HG02623 (cell line): ENCODE measurements around the gene SLC4A7.
"Not testable (repeated sequence)": the region's sequence is repeated elsewhere in the genome, so short reads cannot be mapped to it uniquely, and the experiment has no call there.

Source experiments
- ATAC-seq: cut with Tn5 transposase; IDR thresholded peaks from one replicate; pipeline ENCODE4 v1.9.1; 2021; ENCODE audit warnings: moderate library complexity; ENCODE audit not compliant: unreplicated experiment

The SLC4A7 gene

GRCh38 chr3:27366062-27366591, 118.1 kb downstream of the SLC4A7 start:
- ATAC-seq = no peak

DNA sequence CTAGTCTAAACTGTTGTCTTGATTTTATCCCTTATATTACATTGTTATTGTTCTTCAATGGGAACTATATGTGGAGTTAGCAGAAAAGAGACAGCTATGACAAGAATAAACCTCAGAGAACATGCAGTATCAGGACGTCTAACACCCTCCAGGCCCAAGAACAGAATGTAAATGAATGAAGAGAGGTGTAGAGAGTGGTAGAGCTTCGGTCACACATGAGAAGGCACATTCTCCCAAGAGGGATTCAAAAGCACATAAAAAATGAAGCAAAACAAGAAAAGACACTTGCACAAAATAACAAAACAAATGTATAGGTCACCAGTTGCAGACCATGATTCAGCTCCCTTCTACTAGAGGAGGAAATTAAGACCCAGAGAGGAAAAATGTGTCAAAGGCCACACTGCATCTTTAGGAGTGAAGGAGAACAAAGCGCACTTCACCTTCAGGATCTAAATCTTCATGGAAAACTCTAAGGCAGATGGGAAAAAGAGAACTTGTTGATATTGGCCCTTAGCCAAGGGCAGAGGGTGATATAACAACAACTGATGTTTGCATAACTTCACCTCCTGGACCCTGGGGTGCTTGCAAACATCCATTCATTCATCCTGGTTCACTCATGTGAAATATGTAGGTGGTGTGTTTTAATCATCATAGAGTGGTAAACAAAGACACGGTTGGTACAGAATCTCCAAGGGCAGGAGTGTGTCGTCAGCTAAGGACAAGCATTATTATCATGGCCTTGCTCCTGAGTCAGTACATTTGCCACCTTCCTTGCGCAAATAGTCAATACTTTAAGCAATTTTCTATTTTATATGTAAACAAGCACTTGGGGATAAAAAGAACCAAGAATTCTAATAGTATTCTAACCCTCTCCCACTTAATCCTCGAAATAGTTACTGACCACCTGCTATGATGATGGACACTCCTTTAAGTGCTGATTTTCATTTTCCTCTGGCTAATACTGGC, 123.8 kb downstream of the SLC4A7 start:
- ATAC-seq = no peak

DNA sequence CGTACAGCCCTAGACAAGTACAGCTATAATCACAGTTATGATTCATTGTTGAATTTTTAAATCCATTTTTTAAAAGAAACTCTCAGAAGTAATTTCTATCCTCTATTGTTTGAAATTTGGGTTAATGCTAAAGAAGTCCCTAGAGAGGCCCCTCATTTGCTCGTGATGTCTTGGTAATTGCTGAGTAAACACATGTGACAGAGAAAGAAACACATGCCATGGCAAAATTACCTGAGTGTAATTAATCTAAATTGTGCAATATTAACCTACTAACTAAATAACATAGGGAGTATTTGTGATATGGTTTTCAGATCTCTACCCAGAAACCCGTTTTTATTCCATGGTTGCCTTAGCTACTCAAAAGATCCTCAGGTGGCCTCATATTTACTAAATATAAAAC, 125.8 kb downstream of the SLC4A7 start:
- ATAC-seq = no peak

GRCh38 chr3:27357665-27358258, 126.4 kb downstream of the SLC4A7 start:
- peak; percentile 82 for ATAC-seq

DNA sequence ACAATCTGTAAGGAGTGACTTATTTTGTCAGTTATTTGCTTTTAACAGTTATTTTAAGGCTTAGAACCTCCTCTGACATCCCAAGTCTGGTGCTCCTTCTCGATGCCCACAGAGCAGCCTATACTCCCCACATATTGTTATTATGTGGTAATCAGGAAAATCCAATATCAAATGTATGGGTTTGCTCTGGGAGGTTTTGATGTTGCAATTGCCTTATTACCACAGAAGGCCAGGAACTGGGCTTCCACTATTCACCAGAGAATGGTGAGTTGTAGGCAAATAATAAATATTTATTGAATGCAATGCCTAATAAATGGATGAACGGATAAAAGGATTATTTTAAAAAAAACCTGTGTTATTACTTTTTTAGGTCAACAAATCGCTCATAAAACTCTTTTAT, 127.2 kb downstream of the SLC4A7 start:
- ATAC-seq = no peak

DNA sequence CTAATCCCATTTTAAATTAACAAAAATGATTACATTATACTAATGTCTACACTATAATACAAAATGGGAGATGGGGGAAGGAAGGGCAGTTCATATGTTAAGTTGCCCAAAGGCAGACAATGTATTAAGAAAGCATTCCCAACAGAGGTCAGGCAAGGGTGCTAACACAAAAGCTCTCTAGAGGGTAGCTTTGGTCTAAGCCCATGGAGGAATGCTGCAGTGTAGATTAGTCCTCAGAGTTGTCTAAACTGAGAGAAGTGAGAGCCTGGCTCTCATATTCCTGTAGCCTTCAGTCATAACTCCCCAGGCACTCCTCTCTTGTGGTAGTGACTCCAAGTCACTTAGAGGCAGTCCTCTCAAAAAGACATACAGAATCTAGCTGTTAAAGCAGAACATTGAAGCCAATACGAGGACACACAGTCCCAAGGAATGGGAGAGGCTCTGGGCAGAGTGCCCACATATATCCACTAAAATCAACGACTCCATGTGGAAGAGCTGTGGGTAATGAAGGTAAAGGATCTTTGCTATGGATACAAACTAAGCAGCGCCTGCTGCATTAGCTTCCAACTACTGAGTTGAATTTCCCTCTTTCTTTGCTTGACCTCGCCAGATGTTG, 129.5 kb downstream of the SLC4A7 start:
- no peak for ATAC-seq

DNA sequence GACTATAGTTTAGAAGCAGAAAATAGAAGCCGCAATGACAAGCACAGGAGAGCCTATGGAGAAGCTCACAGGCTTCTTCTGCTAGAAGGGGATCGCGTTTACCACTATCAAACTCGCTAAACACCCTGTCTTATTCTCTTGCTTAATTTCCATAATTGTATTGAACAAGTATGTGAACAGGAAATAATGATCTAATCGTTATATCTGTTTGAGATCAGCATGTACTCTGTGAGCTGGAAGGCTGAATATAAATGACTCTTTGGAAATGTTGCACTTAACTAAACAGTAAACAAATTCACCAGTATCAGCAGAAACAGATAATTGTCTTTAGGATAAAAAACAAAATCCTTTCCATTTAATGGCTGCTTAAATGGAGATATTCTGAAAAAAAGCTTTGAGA, 130.0 kb downstream of the SLC4A7 start:
- ATAC-seq = no peak

- no peak for ATAC-seq
These were observed 131.0 kb downstream of the SLC4A7 start for GRCh38 chr3:27353221-27353620.

DNA sequence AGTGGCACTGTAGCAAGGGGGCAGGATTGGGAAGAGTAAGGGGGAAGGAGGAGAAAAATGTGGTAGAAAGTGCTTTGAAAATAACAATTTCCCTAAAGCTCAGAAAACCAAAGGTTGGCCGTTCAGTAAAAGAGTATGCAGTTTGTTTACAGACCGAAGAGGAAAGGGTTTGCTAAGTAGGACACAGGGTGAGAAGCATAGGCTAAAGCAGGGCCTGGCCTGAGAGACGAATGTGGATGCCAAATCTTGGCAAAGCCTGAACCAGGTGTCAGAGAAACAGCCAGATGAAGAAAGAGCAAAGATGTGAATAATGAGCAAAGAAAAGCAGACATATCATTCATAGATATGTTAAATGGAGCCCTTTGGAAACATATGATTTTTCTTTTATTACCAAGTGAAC, 132.1 kb downstream of the SLC4A7 start:
- no peak for ATAC-seq

- peak; percentile 71 for ATAC-seq
These were observed 134.4 kb downstream of the SLC4A7 start for GRCh38 chr3:27349832-27350231.

DNA sequence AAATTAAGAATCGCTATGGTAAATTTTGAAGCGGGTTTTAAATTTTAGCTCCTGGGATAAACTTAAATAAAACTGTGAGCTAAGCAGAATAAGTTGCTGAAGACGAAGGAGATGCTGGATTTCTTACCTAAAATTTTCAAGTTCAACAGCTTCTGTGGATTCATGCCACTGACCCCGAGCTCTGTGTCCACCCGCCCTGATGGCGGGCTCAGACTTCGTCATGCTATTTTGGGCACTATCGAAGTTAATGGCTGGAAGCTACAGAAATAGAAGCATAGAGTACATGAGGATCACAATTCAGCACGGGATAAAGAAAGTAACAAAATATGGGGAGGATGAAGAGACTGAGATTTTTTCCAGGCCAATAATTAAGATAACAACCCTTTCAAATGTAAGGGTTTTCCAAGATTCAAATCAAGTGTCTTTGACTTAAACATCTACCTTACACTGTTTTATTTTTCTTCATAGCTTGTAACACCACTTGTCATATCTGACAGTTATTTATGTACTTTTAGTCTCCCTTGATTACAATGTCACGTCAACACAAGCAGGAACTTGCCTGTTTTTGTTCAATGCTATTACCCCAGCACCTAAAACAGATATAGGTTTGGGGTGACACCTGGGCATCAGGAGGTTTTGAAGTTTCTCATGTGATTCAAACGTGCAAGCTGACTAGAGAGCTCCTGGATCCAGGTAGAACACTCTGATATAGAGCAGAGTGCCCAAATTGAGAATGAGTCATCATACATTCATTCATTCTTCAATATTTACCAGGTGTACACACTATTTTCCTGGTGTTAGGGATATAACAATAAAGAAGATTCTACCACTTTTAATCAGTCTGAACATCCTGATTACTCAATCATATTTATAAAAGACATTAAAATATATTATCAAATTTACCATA, 138.0 kb downstream of the SLC4A7 start:
- ATAC-seq = no peak

DNA sequence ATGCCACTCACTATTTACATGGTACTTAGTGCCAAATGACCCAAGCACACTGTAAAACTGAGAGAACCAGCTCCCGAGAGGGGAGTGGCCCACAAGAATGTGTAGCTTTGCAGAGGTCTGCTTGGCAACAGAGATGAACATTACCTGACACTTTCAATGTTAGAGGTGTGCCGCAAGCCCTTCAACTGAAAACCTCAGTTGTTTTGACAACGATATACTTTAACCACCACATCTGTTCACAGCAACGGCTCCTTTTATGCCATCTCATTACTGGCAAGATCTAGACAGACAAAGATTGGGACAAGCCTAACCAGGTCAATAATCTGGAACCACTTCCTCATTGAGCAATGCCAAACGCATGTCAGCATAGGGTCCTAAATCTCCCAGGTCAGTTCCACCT, 138.7 kb downstream of the SLC4A7 start:
- no peak for ATAC-seq

GRCh38 chr3:27345045-27345444, 139.1 kb downstream of the SLC4A7 start:
- ATAC-seq = no peak

- ATAC-seq = no peak
These were observed 140.0 kb downstream of the SLC4A7 start for GRCh38 chr3:27344192-27344591.

- ATAC-seq = no peak
These were observed 141.9 kb downstream of the SLC4A7 start for GRCh38 chr3:27342267-27342666.

DNA sequence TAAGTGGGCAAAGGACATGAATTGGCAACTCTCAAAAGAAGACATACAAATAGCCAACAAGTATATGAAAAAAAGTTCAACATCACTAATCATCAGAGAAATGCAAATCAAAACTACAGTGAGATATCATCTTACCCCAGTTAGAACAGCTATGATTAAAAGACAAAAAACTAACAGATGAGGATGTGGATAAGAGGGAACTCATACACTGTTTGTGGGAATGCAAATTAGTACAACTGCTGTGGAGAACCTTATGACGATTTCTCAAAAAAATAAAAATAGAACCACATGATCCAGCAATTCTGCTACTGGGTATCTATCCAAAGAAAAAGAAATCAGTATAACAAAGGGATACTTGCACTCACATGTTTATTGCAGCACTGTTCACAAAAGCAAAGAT, 143.7 kb downstream of the SLC4A7 start:
- ATAC-seq = peak; percentile 83

DNA sequence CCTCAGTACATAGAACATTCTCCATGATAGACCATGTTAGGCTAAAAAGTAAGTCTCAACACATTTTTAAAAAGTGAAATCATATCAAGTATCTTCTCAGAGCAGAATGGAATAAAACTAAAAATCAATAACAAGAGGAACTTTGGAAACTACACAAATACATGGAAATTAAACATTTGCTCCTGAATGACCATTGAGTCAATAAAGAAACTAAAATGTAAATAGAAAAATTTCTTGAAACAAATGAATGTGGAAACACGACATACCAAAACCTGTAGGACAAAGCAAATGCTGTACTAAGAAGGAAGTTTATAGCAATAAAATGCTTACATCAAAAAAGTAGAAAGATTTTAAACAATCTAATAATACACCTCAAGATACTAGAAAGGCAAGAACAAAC, 148.6 kb downstream of the SLC4A7 start:
- no peak for ATAC-seq

DNA sequence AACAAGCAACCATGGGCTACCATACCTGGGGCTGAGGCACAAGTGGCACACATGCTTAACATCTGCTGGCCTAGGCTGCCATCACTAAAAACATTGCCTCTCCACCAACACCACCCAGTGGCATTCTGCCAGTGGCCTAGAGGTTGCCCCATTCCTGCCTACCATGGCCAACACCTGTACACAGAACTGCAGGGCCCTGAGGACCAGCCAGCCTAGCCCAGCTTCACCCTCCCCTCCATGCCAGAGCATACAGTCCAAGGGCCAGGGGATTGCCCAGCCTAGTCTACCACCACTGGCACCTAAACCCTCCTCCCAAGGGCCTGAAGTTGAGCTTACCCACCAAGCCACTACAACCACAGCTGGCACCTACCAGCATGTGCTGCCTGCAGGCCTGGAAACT, 150.3 kb downstream of the SLC4A7 start:
- ATAC-seq = no peak

DNA sequence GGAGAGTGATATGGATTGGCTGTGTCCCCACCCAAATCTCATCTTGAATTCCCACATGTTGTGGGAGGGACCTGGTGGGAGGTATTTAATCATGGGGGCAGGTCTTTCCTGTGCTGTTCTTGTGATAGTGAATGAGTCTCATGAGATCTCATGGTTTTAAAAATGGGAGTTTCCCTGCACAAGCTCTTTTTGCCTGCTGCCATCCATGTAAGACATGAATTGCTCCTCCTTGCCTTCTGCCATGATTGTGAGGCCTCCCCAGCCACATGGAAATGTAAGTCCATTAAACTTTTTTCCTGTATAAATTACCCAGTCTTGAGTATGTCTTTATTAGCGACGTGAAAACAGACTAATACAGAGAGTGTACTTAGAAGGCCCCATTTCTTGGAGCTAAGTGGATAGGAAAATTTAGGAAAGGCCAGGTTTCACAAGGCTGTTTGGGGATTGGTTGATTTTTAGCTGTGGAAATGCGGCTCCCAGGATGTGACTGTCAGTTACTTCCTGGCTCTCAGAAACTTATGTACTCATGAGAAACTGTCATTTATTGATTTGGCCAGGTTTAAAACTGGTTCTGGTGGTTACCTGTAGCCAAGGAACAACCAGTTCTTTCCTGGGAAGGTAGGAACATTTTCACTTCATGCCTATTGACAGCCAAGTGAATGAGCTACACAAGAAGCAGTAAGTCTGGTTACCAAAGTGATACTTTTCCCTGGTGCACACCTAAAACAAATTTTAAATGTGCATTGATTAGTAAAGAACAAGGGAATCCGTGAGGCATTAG, 155.0 kb downstream of the SLC4A7 start:
- ATAC-seq = not testable (repeated sequence)
